HG03439 (cell line): ENCODE results near the gene SERPINI1.

ENCODE experiments used
- ATAC-seq: cut with Tn5 transposase; IDR thresholded peaks from one replicate; pipeline ENCODE4 v1.9.1; 2021; ENCODE audit warnings: mild to moderate bottlenecking, moderate library complexity; ENCODE audit not compliant: unreplicated experiment

The SERPINI1 gene

DNA sequence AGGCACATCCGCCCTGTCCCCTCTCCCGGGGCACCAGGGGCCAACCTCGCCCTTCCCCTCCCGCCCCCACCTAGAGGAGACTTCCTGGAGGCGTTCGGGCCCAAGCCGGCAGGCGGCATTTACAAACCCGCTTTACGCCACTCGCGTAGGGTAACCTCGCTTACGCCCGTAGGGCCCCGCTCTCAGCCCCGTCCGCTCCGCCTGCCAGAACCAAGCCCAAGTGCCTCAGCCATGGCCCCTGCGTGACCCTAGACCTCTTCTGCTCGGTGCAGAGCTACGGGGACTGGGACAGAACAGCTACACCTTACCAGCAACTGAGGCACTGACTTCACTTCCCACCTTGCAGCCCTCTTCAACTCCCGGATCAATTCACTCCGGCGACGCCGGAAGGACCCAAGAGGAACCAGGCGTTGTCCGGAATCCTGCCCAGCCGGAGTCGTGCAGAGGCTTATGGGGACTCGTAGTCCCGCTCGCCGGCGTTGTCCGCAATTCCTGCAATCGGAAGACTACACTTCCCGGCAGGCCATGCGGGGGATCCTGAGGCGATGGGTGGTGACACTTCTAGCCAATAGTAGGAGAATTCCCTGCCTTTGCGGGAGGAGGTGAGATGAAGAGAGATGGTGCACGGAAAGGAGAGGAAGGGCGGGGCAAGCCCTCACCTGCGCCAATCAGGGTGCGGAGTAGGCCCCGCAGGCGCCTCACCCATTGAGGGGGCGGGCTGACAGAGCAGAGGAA is 856 bp upstream of the SERPINI1 start, which contains the start of gene PDCD10:
PDCD10 (minus strand) TSS at position 395 of the 735 bp plus-strand sequence. CDS start 14,735 bp downstream, outside the sequence.
- ATAC-seq, result peak; percentile 91

DNA sequence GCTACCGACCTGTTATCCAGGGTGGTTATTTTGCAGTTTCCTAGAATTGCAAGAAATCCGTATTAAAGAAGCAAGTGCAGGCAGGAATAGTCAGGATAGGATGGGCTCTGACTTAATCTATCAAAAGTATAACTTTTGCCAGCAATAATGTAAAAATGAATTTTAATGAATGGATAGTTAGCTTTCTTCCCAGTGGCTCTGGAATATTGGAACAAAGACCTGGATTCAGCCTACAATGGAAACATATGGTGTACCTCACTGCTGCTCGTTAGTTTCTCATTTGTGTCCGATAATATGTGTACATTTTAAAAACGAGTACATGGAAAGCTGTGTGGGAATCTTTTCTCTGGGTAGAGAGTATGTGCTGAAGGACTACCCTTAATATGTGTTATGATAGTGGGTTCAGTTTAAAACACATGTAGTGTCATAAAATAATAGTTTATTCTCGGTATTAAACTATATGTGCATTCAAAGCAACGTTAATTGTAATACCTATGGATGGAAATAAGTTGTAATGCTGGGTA is 805 bp downstream of the SERPINI1 start:
- ATAC-seq, result no peak

GRCh38 chr3:167736997-167737396 is 1.5 kb downstream of the SERPINI1 start:
- ATAC-seq, result no peak

- no peak for ATAC-seq
These were observed 2.5 kb downstream of the SERPINI1 start for GRCh38 chr3:167738037-167738436.

DNA sequence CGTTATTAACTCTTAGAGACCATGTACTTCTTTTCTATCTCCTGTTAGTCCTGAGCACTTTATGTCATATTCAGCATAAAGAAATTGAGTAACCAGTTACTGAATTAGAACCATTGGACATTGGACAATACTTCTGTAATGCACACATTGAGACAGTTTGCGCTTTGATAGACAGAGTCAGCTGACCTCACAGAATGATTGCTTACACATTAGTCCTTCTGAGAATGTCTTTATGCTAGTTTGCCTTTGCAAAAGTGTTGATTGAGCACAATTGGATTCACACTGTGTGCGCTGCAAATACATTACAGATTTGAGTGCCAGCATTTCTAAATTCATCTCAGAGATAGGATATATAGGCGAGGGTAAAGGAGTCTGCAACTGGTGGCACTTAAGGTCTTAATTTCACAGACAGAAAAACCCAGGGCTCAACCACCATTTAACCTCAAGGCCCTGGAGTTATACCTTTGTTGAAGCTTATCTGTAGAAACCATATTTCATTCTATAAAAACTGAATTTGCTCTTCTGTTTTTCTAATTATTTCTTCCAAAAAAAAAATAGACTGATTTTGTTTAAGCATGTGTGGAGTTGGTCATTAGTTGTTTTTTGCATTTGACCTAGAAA is 3.8 kb downstream of the SERPINI1 start:
- ATAC-seq, result no peak

DNA sequence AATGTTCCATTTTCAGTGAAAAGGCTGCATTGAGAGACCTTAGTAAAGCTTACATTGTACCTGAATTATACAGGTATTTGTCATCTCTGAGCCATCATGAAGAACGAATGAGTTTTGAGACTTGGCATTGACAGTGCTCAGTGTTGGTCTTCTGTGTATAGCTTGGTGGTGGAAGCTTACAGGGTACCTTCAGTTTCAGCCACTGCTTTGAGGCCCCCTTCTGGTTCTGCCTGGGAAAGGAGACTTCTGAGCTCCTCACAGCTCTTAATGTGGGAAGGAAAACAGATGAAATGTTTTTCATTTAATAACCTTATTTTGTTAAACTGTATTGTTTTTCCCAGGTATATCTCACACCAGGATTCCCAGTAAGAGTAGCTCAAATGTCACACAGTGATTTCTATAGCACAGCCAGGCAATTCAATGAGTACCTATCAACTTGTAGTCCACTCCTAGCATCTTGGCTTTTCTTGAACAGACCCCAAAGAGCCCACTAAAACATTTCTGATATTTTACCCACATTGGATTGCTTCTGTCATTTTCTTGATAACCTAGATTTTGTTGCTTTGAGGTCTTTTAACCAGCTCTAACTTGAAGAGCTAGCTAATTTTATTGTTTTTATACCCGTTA is 5.6 kb downstream of the SERPINI1 start:
- ATAC-seq, result peak; percentile 84

- ATAC-seq, result no peak
These were observed 6.8 kb downstream of the SERPINI1 start for GRCh38 chr3:167742338-167742737.

GRCh38 chr3:167743799-167744198 is 8.3 kb downstream of the SERPINI1 start:
- no peak for ATAC-seq

DNA sequence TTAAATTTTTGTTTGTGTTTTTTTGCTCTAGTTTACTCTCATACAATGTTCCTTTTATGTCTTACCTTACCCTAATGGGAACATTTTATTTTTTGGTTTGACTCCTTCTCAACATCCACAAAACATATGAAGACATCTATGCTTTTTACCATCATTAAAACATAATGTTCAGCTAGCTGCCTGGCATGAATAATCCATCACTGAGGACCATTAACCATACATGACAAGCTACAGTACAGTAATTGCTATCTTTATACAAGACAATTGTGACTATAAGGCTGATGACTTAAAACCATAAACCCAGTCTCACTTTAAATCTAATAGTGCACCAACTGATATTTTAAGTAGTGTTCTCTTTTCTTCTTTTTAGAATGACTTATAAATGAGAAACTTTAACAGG is 13.7 kb downstream of the SERPINI1 start:
- no peak for ATAC-seq

DNA sequence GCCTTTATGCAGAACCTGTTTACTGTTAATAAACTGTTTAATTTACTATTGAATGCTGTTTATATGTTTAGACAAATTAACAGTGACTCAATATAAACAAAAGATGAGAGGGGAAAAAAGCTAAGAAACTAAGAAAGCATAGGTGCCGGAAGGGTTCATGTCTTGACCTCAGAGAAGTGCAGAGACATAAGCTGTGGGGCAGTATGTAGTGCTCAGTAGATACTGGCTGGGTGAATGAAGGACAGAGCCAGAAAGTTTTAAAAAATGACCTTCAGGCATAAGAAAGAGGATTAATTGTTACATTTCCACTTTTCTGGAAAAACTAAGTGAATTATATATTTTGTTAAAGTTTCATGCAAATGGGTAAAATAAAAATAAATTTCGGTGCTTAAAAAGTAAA is 14.2 kb downstream of the SERPINI1 start:
- no peak for ATAC-seq

- peak; percentile 96 for ATAC-seq
These were observed 14.9 kb downstream of the SERPINI1 start for GRCh38 chr3:167750272-167750971.

DNA sequence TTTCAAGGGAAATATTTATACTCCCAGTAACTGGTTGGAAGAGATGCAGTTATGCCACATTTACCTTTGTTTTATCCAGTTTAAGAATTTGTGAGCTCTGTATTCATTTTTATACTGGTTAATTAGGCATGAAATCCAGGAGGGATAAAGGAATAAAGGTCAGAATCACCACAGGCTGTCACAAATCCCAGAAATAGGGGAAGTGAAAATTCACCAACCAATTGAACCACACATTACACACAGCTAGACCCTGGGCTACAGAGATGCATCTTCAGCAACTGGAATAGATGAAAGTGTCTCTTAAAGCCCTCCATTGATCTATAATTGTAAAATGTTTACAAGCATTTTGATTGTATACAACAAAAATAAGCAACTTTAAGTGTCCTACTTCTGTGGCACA is 18.5 kb downstream of the SERPINI1 start:
- ATAC-seq, result no peak

- no peak for ATAC-seq
These were observed 25.8 kb downstream of the SERPINI1 start for GRCh38 chr3:167761302-167761701.

- ATAC-seq, result no peak
These were observed 26.8 kb downstream of the SERPINI1 start for GRCh38 chr3:167762296-167762695.

DNA sequence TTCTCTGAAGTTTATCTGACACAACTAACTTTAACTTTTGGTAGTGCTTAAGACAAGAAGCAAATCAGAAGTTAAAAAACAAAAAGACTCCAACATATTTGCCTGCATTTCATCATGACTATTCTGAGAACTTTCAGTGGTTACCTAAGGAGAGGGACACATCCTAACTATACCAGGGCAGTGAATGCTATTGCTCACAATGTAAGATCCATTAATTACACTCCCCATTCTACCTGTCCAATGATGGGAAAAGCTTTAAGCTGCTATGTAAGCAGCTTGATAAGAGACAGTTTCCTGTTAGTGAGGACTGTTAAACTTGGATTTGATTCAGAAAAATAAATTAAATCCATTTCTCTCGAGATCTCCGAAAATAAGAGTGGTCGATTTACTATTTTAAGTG is 37.5 kb downstream of the SERPINI1 start:
- peak; percentile 27 for ATAC-seq

DNA sequence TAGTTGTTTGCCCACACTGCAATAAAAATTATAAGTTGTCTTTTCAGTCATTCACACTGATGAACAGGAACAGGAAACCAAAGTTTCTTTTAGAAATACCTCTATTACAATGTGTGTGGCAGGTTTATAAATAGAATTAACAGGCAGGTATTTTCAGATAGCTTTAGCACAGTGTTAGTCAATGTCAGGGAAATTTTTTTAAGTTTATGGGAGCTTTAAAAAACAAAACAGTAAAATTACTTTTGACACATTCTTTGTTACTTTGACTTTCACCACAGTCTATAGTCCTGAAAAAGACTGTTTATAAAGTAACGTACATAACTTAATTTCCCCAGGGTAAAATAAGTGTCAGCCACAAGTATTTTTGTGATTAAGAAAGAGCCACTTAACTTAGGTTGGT is 38.1 kb downstream of the SERPINI1 start:
- peak; percentile 84 for ATAC-seq

GRCh38 chr3:167776066-167776685 is 40.7 kb downstream of the SERPINI1 start:
- no peak for ATAC-seq

DNA sequence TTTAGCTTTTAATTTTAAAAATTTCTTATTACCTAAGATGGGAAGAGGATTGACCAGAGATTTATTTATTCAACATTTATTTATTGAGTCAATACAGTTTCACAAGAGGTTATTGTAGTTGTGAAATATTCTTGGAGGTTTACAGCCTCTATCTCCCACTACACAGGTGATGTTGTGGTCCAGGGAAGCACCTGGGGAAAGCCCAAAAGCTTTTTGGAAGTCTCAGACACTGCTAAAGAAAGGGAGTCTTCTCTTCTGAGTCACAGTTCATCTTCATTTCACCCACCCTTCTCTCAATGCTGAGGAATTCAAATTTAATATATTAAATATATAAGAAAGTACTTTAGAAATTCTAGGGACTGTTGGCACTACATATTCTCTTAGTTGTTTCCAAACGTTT is 41.8 kb downstream of the SERPINI1 start:
- no peak for ATAC-seq

- no peak for ATAC-seq
These were observed 44.8 kb downstream of the SERPINI1 start for GRCh38 chr3:167780214-167780883.

- ATAC-seq, result no peak
These were observed 48.3 kb downstream of the SERPINI1 start for GRCh38 chr3:167783781-167784180.
